Upper lobe of right lung (tissue), 1 donor: ENCODE data around the gene FILIP1L. TPM values are rescaled to one million over a fixed set of nuclear protein-coding genes. Genes with fewer than 3 reads are reported as not detected.

ENCODE experiments used
- ATAC-seq: fragments of 200-7000 bp; cut with Tn5 transposase; one replicate; pipeline ENCODE4 v1.9.1; 2020; ENCODE audit warnings: mild to moderate bottlenecking, moderate library complexity
- DNase-seq: peaks from one replicate; pipeline ENCODE4 v3.0.0-alpha.2; 2020
- H3K27ac ChIP-seq: fragments of 200-600 bp; one replicate; pipeline ENCODE4 v1.8.0; 2022
- H3K27me3 ChIP-seq: fragments of 200-600 bp; one replicate; pipeline ENCODE4 v1.8.0; 2022; ENCODE audit warnings: mild to moderate bottlenecking
- H3K36me3 ChIP-seq: fragments of 200-600 bp; one replicate; pipeline ENCODE4 v1.8.0; 2022
- H3K4me1 ChIP-seq: fragments of 200-600 bp; one replicate; pipeline ENCODE4 v1.8.0; 2022
- H3K4me3 ChIP-seq: fragments of 200-600 bp; one replicate; pipeline ENCODE4 v1.8.0; 2022; ENCODE audit warnings: mild to moderate bottlenecking
- H3K9me3 ChIP-seq: fragments of 200-600 bp; one replicate; pipeline ENCODE4 v1.8.0; 2022
- intact Hi-C: fragments of 100-400 bp; cut with DNase I; formaldehyde crosslinking; loops from one replicate; pipeline ENCODE4 v1.11.0; 2022
- total RNA-seq: library from RNA; stranded (reverse); fragmentation: NEBNext Ultra II Directional; extraction: Animal tissue kit (Norgen Biotek cat#: 25700); gene quantifications from one replicate; pipeline ENCODE4 v1.2.1, GENCODE V29; 2021
- TF ChIP-seq, protein P1 (sequence below): fragments of 200-600 bp; IDR thresholded peaks from one replicate; pipeline ENCODE4 v1.8.0; 2022; ENCODE audit warnings: antibody characterized with exemption
- donor health status: DM: no; HTN: yes; CAD: no; lungs with severe emphysema.

Gene FILIP1L
- total RNA-seq, 1 donor from 2014 or later, result 43.2 TPM

DNA sequence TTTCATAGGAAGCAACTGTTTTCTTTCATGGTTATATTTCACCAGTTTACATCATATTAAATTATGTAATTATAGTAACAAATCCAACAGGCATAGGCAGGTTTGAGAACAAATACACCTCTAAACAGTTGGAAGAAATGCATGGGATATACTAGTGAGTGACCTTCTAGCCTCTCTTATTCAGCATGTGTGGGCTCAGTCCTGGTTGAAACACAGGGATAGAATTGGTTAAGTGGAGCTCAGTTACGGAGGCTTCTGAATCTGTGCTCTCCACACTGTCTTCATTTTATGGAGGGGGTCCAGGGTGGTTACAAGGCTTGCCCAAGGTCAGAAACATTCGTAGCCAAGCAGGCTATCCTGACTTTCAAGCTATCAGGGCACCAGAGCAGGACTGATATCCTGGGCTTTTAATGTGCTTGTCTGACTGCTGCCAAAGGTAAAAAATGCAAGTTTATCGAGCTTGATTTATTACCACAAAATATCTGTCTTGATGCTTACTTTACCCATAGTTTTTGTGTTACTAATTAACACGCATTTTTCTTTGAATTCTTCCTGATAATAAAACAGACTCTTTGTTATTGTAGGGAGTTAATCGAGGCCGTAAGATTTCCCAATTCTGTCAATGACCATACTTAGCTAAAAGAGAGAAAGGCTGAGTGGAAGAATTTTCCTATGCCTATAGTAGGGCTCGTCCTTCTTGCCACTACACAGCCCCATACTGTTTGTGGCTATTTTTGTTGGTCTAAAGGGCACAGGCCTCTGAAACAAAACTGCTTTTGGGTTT is 89.6 kb downstream of the FILIP1L start:
- Histone ChIP-seq H3K4me3 (no peak overlapping the region), H3K27me3 (no peaks in the 10 kb centered on the region), H3K36me3 (no peaks in the 10 kb centered on the region), H3K27ac (no peak overlapping the region), H3K9me3 (no peaks in the 10 kb centered on the region), H3K4me1 (no peaks in the 10 kb centered on the region)
- TF ChIP-seq, protein P1, sequence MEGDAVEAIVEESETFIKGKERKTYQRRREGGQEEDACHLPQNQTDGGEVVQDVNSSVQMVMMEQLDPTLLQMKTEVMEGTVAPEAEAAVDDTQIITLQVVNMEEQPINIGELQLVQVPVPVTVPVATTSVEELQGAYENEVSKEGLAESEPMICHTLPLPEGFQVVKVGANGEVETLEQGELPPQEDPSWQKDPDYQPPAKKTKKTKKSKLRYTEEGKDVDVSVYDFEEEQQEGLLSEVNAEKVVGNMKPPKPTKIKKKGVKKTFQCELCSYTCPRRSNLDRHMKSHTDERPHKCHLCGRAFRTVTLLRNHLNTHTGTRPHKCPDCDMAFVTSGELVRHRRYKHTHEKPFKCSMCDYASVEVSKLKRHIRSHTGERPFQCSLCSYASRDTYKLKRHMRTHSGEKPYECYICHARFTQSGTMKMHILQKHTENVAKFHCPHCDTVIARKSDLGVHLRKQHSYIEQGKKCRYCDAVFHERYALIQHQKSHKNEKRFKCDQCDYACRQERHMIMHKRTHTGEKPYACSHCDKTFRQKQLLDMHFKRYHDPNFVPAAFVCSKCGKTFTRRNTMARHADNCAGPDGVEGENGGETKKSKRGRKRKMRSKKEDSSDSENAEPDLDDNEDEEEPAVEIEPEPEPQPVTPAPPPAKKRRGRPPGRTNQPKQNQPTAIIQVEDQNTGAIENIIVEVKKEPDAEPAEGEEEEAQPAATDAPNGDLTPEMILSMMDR, result no peak
- no peak for ATAC-seq
- intact Hi-C loops, result no loop called here
- no peak for DNase-seq

DNA sequence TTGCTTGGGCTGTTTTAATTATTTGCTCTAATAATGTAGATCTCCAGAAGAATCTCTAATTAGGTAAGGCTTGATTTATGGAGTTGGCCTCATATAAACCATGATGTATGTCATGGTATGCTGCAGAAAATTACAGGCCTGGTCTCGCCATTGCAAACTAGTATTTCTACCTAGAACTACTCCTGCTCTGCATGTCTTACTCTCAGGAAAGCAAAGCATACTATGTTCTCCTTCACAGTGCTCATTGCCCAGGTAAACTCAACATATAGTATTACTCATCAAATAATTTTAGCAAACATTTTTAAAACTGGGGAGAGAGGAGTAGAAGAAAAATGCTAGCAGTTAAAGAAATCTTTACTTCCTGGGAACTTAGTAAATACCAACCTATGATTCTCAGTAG is 90.7 kb downstream of the FILIP1L start:
- TF ChIP-seq, protein P1, result no peak
- no peak for ATAC-seq

DNA sequence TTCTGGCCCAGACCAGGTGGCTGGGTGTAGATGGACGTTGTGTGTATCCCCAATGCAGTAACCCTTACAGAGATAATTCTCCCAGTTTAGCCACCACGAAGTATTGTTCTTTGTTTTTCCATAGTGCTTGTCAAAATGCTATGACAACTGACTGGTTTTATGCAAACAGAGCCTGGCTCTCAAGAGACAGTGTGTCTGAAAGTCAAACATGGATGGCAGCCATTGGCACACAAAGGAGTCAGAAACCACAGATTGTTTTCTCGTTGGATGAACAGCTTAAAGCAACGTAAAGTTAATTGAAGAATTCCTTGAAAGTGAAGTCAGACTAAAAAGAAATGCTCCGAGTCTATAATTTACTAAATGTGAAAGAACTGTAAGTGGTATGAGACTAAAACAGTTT is 91.2 kb downstream of the FILIP1L start:
- H3K27ac ChIP-seq, result no peak overlapping the region
- intact Hi-C loops, result no loop called here
- DNase-seq, result no peak
- H3K4me3 ChIP-seq, result no peak overlapping the region
- ATAC-seq, result no peak
- H3K36me3 ChIP-seq, result no peaks in the 10 kb centered on the region
- TF ChIP-seq, protein P1, result no peak
- H3K27me3 ChIP-seq, result no peaks in the 10 kb centered on the region
- no peaks in the 10 kb centered on the region for H3K9me3 ChIP-seq
- no peaks in the 10 kb centered on the region for H3K4me1 ChIP-seq

More for the DNA sequence above, 90.7 kb downstream of the FILIP1L start:
- H3K9me3 ChIP-seq, result no peaks in the 10 kb centered on the region
- H3K36me3 ChIP-seq, result no peaks in the 10 kb centered on the region
- H3K4me3 ChIP-seq, result no peak overlapping the region
- H3K27me3 ChIP-seq, result no peaks in the 10 kb centered on the region
- no peak overlapping the region for H3K27ac ChIP-seq
- DNase-seq, result no peak
- no peaks in the 10 kb centered on the region for H3K4me1 ChIP-seq
- intact Hi-C loops, result no loop called here

DNA sequence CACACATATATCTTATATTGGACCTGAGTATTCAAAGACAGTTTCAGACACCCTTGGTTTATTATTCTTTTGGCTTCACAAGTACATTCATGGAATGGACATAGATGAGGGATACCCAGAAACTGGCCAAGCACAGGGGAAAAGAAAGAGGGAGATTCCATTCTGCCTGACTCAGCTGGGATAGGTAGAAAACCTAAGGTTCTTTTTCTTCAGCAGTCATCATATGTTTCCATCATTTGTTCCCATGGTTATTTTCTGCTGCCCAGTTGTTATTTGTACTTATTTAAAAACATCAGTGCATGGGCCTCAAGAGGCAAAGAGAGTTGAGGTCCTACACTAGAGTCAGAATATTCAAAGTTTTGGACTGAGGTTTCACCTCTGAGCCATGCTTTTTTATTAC is 91.8 kb downstream of the FILIP1L start:
- TF ChIP-seq, protein P1, result no peak
- H3K4me1 ChIP-seq, result no peaks in the 10 kb centered on the region

DNA sequence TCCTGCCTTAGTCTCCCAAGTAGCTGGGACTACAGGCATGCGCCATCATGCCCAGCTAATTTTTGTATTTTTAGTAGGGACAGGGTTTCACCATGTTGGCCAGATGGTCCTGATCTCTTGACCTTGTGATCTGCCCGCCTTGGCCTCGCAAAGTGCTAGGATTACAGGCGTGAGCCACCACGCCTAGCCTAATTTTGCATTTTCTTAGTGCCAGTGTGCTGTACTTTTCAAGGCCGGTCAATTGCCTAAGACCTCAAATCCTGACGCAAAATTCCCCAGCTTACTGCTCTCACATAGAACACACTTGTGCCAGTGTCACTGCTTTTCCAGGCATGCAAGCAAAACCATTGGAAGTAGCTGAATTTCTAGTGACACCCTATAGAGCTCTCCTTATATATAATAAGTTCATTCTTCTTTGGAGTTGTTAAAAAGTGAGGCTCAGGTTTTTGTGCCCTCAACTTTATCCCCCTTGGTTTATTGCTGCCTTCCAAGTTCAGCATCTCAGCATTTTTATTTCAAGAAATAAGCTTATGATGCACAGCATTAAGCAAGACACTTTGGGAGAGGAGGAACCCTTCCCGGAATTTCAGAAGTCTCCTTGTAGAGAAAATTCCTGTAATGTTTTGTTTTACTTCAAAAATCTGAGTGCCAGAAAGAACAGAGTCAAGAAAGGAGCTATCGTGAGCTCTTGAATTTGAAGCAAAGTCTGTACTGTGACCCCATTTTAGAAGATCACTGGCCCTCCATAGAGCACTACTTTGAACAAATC is 93.2 kb downstream of the FILIP1L start:
- no peak for ATAC-seq

More for the DNA sequence above, 91.8 kb downstream of the FILIP1L start:
- ATAC-seq (no peak), DNase-seq (no peak)
- H3K27ac ChIP-seq, result no peak overlapping the region
- H3K36me3 ChIP-seq, result no peaks in the 10 kb centered on the region
- intact Hi-C loops, result no loop called here
- H3K27me3 ChIP-seq, result no peaks in the 10 kb centered on the region
- H3K4me3 ChIP-seq, result no peak overlapping the region
- H3K9me3 ChIP-seq, result no peaks in the 10 kb centered on the region

More for the DNA sequence above, 93.2 kb downstream of the FILIP1L start:
- Histone ChIP-seq H3K4me1 (no peaks in the 10 kb centered on the region), H3K9me3 (no peaks in the 10 kb centered on the region), H3K27ac (peak overlapping the region; percentile 34), H3K4me3 (no peak overlapping the region), H3K27me3 (no peaks in the 10 kb centered on the region), H3K36me3 (no peaks in the 10 kb centered on the region)
- no peak for DNase-seq
- TF ChIP-seq, protein P1, result no peak
- intact Hi-C loops, result no loop called here
